Left kidney (tissue), 2 donors: ENCODE results near the gene ZNF205. TPM values are rescaled to one million over a fixed set of nuclear protein-coding genes. Genes with fewer than 3 reads are reported as not detected.

Experiments
- DNase-seq: peaks from one replicate; pipeline ENCODE4 v3.0.0-alpha.2; 2013
- polyA plus RNA-seq: library from polyadenylated mRNA; unstranded; fragments of 120-200 nt; gene quantifications from one replicate; pipeline ENCODE4 v1.2.1, GENCODE V29; 2013; ENCODE audit not compliant: insufficient read length

The ZNF205 gene
- polyA plus RNA-seq, 1 donor: 15.2 TPM

- no peak for DNase-seq
Observed at GRCh38 chr16:3101018-3101840, 11.2 kb upstream of the ZNF205 start.

- DNase-seq: no peak
Observed at GRCh38 chr16:3101841-3102470, 10.4 kb upstream of the ZNF205 start.

GRCh38 chr16:3106205-3106928, 6.0 kb upstream of the ZNF205 start:
- peak; percentile 86 for DNase-seq

- no peak for DNase-seq
Observed at GRCh38 chr16:3112881-3113574, 642 bp downstream of the ZNF205 start.

GRCh38 chr16:3113765-3114479, 1.5 kb downstream of the ZNF205 start:
- no peak for DNase-seq

- no peak for DNase-seq
Observed at GRCh38 chr16:3115003-3115402, 2.6 kb downstream of the ZNF205 start.

GRCh38 chr16:3115561-3115960, 3.2 kb downstream of the ZNF205 start:
- DNase-seq: no peak

- no peak for DNase-seq
Observed at GRCh38 chr16:3118204-3118790, 5.9 kb downstream of the ZNF205 start.

- no peak for DNase-seq
Observed at GRCh38 chr16:3118846-3119245, 6.5 kb downstream of the ZNF205 start.

GRCh38 chr16:3119286-3119685, 6.9 kb downstream of the ZNF205 start:
- no peak for DNase-seq

- no peak for DNase-seq
Observed at GRCh38 chr16:3119701-3120408, 7.5 kb downstream of the ZNF205 start.

GRCh38 chr16:3120435-3120834, 8.0 kb downstream of the ZNF205 start:
- no peak for DNase-seq

GRCh38 chr16:3121851-3122467, 9.6 kb downstream of the ZNF205 start:
- no peak for DNase-seq

- DNase-seq: no peak
Observed at GRCh38 chr16:3122926-3123570, 10.7 kb downstream of the ZNF205 start.

GRCh38 chr16:3123986-3124886, 11.8 kb downstream of the ZNF205 start:
- peak; percentile 98 for DNase-seq

GRCh38 chr16:3127745-3128144, 15.4 kb downstream of the ZNF205 start:
- DNase-seq: no peak

GRCh38 chr16:3129137-3130131, 17.0 kb downstream of the ZNF205 start:
- peak; percentile 80 for DNase-seq
